Measurements from ENCODE around the gene ADGRV1.

DNA sequence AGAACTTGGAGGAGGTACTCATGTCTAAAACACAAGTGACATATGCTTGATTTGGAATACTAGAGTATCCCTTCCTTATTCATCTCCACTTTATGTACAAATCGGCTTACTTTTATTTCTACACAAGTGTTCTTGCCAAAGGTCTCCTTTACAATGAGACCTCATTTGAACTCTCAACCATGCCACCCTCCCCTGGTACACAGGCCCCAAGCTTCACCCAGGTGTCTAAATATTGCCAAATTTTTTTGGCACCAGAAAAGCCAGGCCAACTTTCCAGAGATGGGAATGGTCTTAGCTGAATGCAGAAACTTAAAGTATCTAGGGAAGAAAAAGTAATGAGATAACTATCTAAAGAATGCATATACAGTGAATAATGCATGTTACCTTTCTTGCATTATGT lies 48.2 kb upstream of the ADGRV1 start:
- TF ChIP-seq, protein P1, sequence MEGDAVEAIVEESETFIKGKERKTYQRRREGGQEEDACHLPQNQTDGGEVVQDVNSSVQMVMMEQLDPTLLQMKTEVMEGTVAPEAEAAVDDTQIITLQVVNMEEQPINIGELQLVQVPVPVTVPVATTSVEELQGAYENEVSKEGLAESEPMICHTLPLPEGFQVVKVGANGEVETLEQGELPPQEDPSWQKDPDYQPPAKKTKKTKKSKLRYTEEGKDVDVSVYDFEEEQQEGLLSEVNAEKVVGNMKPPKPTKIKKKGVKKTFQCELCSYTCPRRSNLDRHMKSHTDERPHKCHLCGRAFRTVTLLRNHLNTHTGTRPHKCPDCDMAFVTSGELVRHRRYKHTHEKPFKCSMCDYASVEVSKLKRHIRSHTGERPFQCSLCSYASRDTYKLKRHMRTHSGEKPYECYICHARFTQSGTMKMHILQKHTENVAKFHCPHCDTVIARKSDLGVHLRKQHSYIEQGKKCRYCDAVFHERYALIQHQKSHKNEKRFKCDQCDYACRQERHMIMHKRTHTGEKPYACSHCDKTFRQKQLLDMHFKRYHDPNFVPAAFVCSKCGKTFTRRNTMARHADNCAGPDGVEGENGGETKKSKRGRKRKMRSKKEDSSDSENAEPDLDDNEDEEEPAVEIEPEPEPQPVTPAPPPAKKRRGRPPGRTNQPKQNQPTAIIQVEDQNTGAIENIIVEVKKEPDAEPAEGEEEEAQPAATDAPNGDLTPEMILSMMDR (IDR thresholded peaks at IDR 0.05) = no peak
- TF ChIP-seq EP300 (IDR thresholded peaks at IDR 0.05) (no peak), POLR2A (IDR thresholded peaks at IDR 0.05) (no peak), POLR2AphosphoS5 (IDR thresholded peaks at IDR 0.05) (no peak)

Data from stomach (tissue), 4 donors.